Anterior cingulate cortex (tissue), 58 donors: ENCODE measurements around the gene ADRA2C.

Experiments
- DNase-seq, 58 donors: peaks; one replicate each; lab custom pipeline; 2025; lab: John Stamatoyannopoulos, UW

ADRA2C gene

DNA sequence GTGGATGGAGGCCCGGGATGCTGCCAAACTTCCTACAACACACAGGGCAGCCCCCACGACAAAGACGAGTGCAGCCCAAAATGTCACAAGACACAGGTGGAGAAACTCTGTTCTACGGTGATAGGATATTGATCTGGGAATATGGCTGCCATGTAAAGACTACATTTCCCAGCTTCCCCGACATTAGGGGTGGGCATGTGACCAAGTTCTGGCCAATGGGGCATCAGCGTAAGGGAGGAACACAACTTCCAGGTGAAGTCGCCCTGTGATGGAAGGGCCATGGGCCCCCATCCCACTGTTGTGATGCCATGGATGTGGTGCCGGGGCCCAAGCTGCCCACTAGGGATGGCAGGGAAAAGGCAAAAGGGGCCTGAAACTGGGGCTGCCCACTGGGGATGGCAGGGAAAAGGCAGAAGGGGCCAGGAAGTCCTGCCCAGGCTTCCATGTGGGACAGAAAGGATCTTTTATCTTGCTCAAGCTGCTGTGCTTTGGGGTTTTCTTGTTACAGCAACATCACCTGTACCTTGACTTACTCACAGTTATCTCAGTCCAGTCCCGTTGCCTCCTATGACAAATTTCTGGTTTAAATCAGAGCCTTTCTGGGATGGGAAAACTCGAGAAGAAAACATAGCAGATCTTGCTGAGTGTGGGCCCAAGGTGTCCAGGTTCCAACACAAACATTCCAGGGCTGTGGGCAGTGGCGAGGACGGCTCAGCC is 9.7 kb upstream of the ADRA2C start:
- no peak for DNase-seq

DNA sequence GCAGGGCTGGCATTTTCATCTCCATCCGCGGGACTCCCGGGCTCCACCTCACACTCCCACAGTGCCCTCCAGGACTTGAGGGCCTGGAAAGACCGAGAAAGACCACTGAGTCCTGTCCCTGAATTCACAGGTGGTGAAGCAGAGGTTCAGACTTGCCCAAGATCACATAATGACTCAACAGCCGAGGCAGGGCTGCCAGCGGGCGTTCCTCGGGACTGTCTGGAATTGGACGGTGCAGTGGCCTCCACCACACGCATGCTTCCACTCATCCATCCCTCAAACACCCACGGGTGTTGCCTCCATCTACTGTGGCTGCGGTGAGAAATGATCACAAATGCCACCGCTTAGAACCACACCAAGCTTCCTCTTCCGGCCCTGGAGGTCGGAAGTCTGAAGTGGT is 6.9 kb upstream of the ADRA2C start:
- no peak for DNase-seq

DNA sequence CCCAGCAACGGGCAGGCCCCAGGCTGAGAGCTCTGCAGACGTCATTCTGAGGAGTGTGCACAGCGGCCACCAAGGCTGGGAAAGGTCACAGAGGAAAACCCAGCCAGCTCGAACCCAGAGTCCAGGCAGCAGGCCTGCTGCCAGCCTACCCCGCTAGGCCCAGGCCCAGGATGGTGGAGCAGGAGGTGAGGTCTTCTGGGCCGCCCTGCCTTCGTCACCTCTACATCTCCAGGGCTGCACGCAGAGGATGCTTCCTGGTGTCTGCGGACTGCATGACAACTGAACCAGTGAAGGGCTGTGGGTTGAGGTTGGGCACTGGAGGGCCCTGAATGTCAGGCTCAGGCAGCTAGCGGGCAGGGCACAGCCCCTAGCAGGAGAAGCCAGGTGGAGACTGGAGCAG is 5.8 kb upstream of the ADRA2C start:
- no peak for DNase-seq

DNA sequence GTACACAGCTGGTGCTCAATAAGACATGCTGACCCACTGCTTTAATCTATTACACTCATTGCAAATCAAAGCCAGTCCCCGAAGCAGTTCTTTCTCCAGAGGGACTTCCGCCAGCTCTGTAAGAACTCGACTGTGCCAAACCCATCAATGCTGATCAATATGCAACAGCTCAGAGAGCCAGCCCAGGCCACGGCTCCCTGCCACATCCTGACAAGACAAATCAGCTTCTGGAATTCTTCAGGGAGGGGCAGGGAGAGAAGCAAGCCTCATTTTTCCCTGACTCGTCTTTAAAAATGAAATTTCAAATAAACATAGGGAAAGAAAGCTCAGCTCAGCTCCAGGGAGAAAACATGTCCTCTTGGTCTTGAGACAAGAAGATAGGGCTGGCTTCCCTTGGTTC is 5.3 kb upstream of the ADRA2C start:
- no peak for DNase-seq

DNA sequence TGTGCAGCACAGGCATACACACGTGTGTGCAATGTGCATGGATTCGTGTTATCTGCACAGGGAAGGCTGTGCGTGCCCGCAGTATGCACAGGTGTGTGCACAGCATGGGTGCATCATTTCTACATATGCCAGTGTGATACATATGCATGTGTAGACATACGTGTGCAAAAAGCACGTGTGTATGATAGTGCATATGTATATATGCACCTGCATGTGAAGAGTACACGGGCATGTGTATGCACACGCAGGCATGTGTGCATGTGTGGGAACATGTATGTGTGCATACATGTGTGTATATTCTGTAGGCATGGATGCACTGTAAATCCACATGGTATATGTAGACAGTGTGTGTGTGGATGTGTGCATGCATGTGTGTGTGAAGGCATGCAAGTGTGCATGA is 3.9 kb upstream of the ADRA2C start:
- DNase-seq: no peak

DNA sequence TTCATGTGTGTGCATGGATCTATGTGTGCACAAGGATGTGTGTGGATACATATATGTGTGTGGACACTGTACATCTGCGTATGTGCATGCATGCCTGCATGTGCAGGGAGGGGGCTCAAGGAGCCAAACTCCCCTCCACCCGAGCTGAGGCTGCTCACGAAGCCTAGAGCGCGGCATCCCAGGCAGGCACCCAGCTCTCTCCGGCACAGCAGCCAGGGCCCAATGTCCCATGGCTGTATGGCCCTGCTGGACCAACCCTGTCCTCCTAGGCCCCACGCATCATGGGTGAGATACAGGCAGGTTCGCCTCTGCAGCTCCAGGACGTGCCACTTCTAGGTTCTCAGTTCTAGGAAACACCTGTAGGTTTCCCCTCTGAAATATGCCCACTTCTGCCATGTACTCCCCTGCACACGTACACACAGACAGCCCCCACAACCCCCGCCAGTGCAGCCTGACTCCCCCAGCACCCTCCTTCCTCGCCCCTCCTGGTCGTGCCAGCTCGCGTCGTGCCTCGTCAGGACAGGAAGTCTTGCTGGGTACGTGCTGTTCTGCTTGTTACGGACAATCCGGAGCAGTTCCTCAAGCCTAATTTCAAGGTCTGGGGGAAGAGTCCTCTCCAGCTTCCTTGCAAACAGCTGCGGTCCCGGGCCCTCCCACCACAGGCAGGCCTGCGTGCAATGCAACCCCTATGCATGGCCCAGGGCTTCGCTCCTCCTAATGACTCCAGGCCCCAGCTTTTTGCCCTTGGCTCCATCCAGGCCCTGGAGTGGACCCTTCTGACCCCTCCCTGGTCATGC is 3.2 kb upstream of the ADRA2C start:
- peak in 1 of 58 donors; percentile 38 for DNase-seq

DNA sequence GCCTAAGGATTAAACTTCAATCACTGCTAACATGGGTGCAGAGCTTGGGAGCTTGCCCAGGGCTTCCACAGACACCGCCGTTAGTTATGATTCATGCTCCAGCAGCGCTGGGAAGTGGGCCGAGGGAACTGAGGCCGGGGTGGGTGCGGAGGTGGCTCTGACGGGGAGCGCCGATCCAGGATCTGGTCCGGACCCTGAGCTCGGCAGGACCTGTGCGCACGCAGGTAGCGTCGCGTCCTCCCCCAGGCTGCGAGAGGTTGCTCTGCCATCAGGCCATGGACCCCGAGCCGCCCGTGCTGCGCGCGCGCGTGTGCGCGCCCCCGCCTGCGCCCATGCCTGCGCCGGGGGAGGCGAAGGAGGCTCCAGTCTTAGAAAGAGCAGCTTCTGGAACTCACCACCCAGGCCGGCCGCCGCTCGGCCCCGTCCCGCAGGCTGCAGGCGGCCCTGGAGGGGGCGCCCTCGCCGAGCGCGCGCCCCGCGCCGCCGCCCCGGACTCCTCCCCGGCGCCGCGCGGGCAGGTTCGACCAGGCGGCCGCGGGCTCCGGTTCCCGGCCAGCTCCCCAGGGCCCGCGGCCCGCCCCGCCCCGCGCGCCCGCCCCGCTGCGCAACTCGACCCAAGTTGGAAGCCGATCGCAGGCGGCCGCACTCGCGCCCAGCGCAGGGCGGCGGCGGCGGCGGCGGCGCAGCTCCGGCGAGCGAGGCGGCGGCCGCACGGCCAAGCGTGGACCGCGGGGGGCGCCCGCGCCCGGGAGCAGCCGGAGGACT is 732 bp upstream of the ADRA2C start:
- peak in 29 of 58 donors; percentile 19 to 75 (median 42) for DNase-seq

DNA sequence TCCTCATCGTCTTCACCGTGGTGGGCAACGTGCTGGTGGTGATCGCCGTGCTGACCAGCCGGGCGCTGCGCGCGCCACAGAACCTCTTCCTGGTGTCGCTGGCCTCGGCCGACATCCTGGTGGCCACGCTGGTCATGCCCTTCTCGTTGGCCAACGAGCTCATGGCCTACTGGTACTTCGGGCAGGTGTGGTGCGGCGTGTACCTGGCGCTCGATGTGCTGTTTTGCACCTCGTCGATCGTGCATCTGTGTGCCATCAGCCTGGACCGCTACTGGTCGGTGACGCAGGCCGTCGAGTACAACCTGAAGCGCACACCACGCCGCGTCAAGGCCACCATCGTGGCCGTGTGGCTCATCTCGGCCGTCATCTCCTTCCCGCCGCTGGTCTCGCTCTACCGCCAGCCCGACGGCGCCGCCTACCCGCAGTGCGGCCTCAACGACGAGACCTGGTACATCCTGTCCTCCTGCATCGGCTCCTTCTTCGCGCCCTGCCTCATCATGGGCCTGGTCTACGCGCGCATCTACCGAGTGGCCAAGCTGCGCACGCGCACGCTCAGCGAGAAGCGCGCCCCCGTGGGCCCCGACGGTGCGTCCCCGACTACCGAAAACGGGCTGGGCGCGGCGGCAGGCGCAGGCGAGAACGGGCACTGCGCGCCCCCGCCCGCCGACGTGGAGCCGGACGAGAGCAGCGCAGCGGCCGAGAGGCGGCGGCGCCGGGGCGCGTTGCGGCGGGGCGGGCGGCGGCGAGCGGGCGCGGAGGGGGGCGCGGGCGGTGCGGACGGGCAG is 792 bp downstream of the ADRA2C start:
- no peak for DNase-seq

DNA sequence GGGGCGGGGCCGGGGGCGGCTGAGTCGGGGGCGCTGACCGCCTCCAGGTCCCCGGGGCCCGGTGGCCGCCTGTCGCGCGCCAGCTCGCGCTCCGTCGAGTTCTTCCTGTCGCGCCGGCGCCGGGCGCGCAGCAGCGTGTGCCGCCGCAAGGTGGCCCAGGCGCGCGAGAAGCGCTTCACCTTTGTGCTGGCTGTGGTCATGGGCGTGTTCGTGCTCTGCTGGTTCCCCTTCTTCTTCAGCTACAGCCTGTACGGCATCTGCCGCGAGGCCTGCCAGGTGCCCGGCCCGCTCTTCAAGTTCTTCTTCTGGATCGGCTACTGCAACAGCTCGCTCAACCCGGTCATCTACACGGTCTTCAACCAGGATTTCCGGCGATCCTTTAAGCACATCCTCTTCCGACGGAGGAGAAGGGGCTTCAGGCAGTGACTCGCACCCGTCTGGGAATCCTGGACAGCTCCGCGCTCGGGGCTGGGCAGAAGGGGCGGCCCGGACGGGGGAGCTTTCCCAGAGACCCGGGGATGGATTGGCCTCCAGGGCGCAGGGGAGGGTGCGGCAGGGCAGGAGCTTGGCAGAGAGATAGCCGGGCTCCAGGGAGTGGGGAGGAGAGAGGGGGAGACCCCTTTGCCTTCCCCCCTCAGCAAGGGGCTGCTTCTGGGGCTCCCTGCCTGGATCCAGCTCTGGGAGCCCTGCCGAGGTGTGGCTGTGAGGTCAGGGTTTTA is 1.5 kb downstream of the ADRA2C start:
- no peak for DNase-seq

DNA sequence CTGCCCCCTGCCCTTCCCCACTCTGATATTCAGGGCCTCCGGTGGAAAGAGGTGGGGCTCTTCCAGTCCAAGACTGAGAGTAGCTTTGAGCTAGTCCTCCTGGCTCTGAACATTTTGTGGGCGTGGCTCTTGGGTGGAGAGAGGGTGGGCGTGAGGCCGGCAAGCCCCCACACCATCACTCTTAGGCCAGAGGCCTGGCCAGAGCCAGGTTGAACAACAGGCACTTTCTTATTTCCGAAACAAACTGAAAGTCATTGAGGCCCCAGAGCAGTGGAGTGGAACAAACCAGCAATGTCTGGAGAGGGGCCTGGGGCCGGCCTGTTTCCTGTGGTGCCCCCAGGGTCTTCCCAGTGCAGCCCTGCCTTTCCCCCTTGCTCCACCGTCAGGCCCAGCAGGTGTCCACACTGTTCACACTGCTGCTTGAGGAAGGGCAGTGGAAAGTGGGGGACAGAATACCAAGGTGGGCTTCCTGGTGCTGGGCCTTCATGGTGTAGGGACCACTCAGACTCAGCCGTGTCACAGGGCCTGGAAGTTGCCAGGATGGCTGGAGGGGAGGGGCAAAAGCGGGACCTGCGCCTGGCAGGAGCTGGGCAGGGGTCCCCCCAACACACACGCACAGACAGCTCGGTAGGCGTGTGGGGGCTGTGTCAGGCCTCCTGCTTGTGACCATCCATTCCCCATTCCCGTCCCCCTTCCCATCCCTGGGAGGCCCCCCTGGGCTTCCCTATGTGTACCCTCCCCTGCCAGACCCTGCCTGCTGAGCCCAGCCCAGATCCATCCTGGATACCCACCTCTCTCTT is 2.9 kb downstream of the ADRA2C start:
- no peak for DNase-seq

DNA sequence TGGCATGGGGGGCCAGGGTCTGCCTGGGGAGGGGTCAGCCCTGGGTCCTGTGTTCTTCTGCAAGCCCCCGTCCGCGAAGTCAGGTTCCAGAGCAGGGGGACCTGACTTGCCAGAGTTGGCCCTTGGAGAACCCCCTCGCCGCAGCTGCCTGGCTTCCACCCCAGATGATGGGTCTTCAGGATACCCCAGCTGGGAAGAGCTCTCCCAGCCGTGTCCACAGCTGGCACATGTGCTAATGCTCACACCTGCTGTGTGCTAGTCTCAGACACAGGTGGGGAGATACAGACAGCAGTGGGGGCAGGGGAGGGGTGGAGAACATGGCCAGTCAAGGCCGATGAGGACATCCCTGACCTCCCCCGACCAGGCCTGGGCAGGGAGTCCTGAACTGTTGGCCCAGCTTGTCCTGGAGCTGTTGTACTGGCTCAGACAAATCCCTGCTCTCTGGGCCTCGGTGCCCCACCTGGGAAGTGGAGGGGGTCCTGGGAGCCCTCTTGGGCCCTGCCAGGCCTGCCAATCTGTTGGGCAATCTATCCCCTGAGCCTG is 3.5 kb downstream of the ADRA2C start:
- no peak for DNase-seq

DNA sequence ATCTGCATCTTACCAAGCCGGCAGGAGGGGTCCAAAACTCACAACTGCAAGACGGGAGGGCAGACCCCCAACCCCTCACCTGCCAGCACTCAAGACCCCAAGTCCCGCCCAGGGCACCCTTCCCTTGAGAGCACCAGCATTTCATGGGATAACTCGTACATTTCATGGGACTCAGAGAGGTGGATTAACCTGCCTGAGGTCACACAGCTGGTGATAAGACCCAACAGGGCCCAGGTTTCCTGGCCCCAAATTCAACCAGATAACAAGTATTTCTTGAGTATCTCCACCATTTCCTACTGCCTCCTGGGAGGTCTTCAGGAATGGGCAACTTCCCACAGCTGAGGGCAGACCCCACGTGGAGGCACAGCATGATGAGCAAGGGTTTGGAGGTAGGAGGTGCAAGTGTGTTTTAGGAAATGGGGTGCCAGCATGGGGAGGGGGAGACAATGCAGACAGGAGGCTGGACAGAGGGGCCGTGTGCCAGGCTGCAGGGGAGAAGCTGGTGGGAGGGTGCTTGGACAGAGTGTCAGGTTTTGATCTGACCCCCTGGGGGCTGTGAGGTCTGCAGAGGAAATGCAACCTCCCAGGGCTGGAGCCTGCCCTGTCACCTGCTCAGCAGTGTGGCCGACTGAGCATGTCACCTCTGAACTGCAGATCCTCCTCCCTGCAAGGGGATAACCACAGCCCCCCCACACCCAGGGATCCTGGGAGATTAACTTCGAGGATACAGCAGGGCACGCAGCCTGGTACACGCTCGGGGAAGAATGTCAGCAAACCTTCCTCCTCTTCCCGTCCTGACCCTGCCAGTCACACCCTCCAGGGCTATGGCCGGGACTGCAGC is 4.4 kb downstream of the ADRA2C start:
- DNase-seq: no peak

DNA sequence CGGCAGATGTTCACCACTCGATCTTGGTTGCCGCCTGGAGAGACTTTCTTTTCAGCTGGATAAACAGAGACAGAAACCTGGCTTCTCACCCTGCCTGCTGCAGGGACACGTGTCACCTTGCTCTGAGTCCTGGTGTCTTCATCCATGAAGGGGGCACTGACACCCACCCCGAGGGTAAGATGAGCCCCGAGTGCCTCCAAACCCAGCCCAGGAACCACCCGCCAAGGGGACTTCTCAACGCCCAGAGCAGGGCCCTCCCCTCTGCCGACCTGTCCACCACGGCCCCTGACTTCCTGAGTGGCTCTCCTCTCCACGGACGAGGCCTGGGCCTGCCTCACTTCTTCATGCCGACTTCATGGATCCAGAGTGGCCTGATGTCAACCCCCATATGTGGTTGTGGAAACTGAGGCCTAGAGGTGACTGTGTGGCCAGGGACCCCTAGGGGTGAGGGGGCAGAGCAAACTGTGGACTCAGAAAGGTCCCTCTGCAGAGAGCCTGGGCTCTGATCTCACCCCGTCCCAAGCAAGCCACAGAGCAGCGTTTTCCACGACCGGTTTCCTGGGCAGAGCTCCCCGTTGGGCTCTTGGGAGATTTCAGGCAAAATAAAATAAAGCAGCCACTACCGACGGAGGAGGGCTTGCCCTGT is 5.1 kb downstream of the ADRA2C start:
- DNase-seq: no peak

DNA sequence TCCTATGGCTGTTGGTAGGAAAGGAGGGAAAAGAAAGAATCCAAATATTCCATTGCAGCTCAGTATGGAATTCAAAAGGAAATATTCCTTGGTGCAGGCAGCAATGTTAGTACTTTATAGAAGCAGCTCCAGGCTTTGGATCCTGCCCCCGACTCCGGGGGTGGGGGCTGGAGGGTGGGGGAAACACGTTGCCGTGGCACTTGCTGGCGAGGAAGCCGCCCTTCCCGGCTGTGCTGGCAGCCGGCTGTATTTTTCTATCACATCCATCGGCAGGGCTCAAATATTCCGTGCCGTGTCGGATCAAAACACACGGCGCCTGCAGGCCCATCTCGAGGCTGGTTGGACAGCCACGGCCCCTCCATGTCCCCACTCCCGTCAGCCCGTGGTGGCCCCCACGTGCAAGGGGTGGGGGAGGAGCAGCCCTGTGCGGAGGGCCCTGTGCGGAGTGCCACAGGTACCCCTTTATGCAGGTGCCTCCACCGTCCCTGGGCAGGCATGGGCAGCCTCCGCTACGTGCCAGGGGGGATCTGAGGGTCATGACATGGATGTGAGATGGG is 5.8 kb downstream of the ADRA2C start:
- peak in 15 of 58 donors; percentile 6 to 55 (median 30) for DNase-seq

DNA sequence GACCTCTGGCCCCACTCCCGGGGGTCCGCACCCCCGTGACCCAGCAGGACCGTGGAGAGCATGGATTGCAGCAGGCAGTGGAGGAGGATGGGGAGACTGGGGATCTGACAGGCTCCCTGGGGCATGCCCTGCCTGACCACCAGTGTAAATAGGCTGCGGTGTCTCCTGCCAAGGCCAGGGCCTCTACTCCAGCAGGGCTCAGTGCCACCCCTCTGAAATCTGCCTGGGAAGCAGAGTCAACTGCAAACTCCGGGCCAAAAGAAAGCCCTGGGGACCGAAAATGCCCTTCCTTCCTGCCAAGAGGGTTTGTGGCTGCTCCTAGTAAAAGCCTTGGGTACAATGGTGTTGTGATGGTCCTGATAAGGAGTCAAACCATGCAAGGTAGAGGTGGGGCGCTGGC is 6.4 kb downstream of the ADRA2C start:
- peak in 3 of 58 donors; percentile 12 to 17 (median 14) for DNase-seq

DNA sequence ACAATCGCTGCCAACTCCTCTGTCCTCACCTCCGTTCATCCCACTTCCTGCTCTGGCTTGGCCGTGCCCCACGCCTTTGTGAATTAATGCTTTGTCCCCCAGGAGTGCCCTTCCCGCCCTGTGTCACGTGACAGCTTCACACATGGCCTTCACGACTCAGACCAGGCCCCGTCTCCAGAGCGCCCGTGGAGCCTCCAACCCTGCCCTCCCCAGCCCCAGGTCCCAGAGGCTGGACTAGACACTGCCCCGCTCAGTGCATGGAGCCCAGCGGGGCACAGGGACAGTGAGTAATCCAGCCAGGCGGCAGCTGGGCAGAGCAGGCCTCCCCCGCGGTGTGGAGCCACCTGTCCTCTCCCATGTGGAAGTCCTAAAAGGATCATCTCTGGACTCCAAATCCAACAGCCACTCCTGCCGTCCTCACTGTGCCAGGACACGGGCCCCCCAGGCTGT is 7.4 kb downstream of the ADRA2C start:
- DNase-seq: peak in 3 of 58 donors; percentile 10 to 43 (median 36)
